Glomerular visceral epithelial cell (primary cell): Measurements from ENCODE around the gene LNPEP.
"Not testable (repeated sequence)": the region's sequence is repeated elsewhere in the genome, so short reads cannot be mapped to it uniquely, and the experiment has no call there.

Experiments
- DNase-seq: peaks from one replicate; pipeline ENCODE4 v3.0.0-alpha.2; 2016; ENCODE audit errors: extremely low spot score

Gene LNPEP

GRCh38 chr5:97063251-97063650 lies 127.4 kb downstream of the LNPEP start:
- DNase-seq: no peak

DNA sequence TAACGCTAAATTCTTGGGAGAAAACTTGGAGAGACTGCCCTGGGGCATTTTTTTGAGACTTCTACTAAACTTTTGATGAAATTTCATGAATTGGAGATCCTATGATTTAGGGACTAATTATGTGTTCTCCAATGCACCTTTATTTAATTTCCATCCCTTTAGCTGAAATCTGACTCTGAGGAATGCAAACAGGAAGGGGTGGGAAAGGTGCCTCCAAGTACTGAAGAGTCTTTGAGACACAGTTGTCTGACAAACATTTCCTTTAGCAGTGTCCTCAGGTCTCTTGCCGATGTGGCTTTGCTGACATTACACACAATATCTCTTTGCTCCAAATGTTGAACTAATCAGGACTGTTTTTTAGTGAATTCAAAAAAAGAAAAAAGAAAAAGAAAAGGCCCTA lies 129.6 kb downstream of the LNPEP start:
- DNase-seq: no peak

- DNase-seq: no peak
These were observed 131.5 kb downstream of the LNPEP start for GRCh38 chr5:97067296-97067850.

DNA sequence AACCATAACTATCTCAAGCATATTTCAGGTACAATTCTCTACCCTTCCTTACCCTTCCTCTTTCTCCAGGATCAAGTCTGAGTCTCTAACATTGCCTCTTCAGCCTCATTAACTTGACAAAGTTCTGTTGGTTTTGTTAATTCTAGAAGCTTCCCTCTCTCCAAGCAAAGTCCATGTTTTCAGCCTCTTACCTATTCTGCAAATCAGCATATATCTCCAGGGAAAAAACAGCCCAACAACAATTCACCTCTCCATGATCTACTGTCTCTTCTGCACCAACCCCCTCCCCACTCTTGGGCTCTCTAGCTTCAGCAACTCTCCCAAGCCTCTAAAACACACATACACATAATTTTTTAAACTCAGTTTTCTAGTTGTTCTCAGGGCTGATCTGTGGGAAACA lies 134.4 kb downstream of the LNPEP start:
- no peak for DNase-seq

DNA sequence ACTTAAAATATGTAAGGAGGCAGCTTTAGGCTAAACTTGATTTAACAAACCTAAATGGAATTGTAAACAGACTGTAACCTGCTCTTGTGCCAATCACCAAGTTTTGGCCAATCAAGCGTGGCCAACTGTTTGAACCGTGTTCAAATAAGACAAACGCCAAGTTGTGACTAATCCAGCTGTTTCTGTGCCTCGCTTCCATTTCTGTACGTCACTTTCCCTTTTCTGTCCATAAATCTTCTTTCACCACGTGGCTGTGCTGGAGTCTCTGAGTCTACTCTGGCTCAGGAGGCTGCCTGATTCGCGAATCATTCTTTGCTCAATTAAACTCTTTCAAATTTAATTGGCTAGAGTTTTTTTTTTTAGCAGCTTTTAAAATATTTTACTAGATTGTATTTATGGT lies 135.2 kb downstream of the LNPEP start:
- peak; percentile 54 for DNase-seq

DNA sequence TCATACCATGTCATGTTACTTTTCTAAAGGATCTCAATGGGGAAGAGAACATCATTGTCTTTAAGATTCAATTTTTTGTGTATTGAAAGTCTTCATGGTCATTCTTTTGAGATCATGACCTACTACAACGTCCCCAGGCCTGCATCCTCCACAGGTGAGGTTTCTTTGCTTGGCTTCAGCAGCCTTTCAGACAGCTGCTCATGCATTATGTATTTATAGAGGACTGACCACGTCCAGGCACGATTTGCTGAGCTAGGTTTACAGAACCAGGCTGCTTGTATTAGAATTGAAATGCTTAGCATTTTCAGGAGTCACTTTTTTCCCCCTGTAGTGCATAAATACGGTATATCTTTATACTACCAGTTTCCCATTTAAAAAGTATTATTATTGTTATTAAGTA lies 136.1 kb downstream of the LNPEP start:
- no peak for DNase-seq

DNA sequence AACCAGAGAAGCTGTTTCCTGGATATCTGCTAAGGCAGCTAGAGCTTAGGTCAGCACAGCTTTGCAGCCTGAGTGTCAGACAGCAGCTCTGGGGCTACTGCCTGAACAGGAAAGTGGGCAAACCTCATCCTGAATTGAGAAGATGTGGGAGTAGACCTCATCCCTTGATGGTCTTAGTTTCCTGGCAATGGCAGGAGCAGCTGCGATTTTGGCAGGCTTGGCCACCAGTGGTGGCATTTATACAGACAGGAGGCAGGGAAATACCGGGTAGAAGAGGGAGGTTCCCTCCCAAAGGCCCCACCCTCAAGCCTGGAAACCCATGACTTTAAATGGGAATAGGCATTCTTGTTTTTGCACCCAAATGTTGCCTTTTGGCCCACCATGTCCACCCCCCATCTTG lies 136.8 kb downstream of the LNPEP start:
- DNase-seq: no peak

- no peak for DNase-seq
These were observed 137.5 kb downstream of the LNPEP start for GRCh38 chr5:97073420-97073819.

DNA sequence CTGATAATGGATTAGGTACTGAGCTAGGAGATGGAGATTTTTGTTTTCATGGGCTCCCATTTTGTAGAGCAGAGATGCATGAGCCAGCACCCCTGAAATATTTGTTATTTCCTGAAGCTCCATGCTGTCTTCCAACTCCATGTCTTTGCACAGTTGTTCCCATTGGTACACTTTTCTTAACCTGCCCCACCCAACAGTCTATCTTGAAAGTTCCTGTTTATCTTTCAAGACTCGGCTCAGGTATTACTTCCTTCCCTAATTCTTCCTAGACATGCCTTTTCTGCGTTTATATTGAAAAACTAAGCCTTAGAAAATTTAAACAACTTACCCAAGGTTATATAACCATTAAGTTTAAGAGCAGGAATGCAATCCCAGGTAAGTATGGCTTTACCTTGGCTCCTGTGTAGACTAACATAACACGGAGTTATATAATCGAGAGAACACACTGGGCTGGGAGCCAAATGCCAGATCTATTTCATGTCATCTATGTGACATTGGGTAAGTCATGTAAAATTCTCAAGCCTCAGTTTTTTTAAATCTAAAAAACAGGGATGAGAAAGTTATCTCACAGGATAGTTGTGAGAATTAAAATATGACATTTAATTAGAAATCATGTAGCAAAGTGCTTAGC lies 139.1 kb downstream of the LNPEP start:
- no peak for DNase-seq

DNA sequence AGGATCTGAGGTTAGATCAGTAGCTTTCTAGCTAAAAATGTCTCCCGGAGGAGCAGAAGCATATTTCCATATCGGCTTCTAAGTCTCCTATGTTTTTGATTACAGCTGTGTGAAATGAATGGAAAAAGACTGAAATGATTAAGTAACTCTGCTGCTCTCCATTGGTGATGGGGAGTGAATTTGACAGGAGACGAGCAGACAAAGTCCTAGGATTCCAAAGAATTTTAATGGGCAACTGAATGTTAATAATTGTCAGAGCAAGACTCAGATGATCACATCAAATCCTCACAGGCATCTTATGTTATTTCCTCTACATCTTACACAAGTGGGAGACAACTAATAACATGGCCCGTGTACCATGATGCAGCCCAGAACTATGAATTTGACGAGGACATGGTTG lies 139.8 kb downstream of the LNPEP start:
- peak; percentile 76 for DNase-seq

- no peak for DNase-seq
These were observed 140.2 kb downstream of the LNPEP start for GRCh38 chr5:97076098-97076497.

DNA sequence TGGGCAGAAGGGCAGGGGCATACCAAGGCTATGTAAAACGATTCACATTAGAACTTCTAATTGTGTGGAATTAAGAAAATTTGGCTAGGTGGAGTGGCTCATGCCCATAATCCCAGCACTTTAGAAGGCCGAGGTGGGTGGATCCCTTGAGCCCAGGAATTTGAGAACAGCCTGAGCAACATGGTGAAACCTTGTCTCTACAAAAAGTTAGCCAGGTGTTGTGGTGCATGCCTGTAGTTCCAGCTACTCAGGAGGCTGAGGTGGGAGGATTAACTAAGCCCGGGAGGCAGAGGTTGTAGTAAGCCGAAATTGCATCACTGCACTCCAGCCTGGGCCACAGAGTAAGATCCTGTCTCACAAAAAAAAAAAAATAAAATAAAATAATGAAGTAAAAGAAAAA lies 141.4 kb downstream of the LNPEP start:
- DNase-seq: no peak

DNA sequence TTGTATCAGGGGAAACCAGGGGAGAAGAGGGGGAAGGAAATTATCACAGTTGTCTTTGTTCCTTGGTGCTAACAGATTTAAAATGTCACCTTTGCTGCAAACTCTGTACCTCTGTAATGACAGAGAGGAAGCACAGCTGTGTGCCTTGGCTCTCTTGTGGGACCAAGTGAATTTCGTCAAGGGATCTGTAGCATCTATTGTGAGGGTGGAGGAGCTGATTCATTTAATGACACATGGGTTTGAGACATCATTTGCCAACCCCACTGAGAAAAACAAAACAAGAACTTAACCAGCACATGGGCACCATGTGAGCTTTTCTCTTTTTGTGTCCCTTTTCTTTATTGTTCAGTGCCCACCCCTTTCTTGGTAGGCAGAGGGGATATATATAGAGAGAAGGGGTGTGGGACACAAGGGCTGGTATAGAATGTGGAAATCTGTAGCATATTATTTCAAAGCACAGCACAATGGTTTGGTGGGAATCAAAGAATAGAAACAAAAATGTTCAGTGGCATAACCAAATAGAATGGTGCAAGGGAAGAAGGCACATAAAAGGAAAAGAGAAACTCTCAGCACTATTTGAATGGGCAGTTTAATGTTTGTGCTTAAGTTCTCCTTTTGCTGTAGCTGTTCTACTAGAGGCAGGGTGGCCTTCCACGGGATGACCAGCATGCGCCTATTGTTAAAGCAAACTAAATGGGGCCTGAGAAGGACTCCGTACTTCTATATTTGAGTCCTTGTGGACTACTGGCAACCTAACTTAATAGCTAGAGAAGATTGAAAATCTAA lies 143.3 kb downstream of the LNPEP start:
- no peak for DNase-seq

DNA sequence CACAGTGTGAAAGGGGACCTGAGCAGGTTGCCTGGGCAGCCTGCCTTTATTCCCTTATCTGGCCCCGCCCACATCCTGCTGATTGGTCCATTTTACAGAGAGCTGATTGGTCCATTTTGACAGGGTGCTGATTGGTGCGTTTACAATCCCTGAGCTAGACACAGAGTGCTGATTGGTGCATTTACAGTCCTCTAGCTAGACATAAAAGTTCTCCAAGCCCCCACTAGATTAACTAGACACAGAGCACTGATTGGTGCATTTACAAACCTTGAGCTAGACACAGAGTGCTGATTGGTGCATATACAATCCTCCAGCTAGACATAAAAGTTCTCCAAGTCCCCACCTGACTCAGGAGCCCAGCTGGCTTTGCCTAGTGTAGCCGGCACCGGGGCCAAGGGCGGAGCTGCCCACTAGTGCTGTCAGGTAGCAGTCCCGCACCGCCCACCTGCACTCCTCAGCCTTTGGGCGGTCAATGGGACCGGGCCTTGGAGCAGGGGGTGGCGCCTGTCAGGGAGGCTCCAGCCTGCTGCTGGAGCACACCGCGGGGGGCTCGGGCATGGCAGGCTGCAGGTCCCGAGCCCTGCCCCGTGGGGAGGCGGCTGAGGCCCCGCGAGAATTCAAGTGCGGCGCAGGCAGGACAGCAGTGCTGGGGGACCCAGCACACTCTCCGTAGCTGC lies 149.0 kb downstream of the LNPEP start:
- not testable (repeated sequence) for DNase-seq

GRCh38 chr5:97085459-97086181 lies 149.7 kb downstream of the LNPEP start:
- DNase-seq: no peak
